Activated CD4-positive, alpha-beta T cell treated with anti-CD3 and anti-CD28 coated beads, Interleukin-2, amount 10 ng/mL, durations not matched to agents 7 days and 5 days (primary cell): ENCODE measurements around the gene TMC5. TPM values are rescaled to one million over a fixed set of nuclear protein-coding genes. Genes with fewer than 3 reads are reported as not detected.
A peak's percentile ranks its signal among the peaks of the same experiment; 100 is the strongest.
"Not testable (repeated sequence)": the region's sequence is repeated elsewhere in the genome, so short reads cannot be mapped to it uniquely, and the experiment has no call there.

Experiments
- CTCF ChIA-PET: fragments of 350-600 bp; sonication (Branson Sonifier 250); formaldehyde crosslinking; loops from one replicate; lab custom pipeline; 2021; ENCODE audit warnings: antibody characterized with exemption; lab: Charles Lee
- POLR2A ChIA-PET: fragments of 350-600 bp; sonication (Branson Sonifier 250); formaldehyde crosslinking; loops from one replicate; lab custom pipeline; 2021; ENCODE audit warnings: antibody characterized with exemption; lab: Charles Lee
- DNase-seq: peaks from one replicate; pipeline ENCODE4 v3.0.0-alpha.2; 2020
- H3K27ac Mint-ChIP-seq: one replicate; pipeline ENCODE4 v1.8.0; 2021; ENCODE audit warnings: mild to moderate bottlenecking, moderate library complexity, mixed read lengths
- H3K27me3 Mint-ChIP-seq: one replicate; pipeline ENCODE4 v1.8.0; 2021; ENCODE audit warnings: mixed read lengths
- H3K36me3 Mint-ChIP-seq: one replicate; pipeline ENCODE4 v1.8.0; 2021; ENCODE audit warnings: low read depth, mixed read lengths
- H3K4me1 Mint-ChIP-seq: one replicate; pipeline ENCODE4 v1.8.0; 2021; ENCODE audit warnings: mixed read lengths
- H3K4me3 Mint-ChIP-seq: one replicate; pipeline ENCODE4 v1.8.0; 2021; ENCODE audit warnings: mild to moderate bottlenecking, moderate library complexity, mixed read lengths
- H3K9me3 Mint-ChIP-seq: one replicate; pipeline ENCODE4 v1.8.0; 2021; ENCODE audit warnings: mixed read lengths
- total RNA-seq, 2 experiments: library from RNA; stranded (reverse); gene quantifications; one replicate each; pipeline ENCODE4 v1.2.3, GENCODE V29; 2021

TMC5 gene
- total RNA-seq, 2 experiments from 2014 or later = not detected

- CTCF ChIA-PET = interaction anchor here (1.1 kb wide), 1 partner anchor 14 kb away, joined by 3 read pairs; no protein-coding TSS in a partner anchor
- Mint-ChIP-seq H3K4me1 (peaks cover 28% of the 10 kb centered on the region), H3K9me3 (no peaks in the 10 kb centered on the region), H3K27ac (no peak overlapping the region), H3K36me3 (no peaks in the 10 kb centered on the region), H3K4me3 (no peak overlapping the region), H3K27me3 (peaks cover 55% of the 10 kb centered on the region)
- DNase-seq = no peak
- POLR2A ChIA-PET = no interaction called here
Observed at GRCh38 chr16:19386525-19386924, 31.2 kb upstream of the TMC5 start.

GRCh38 chr16:19389246-19389645, 28.4 kb upstream of the TMC5 start:
- Mint-ChIP-seq H3K27me3 (peaks cover 40% of the 10 kb centered on the region), H3K4me1 (peaks cover 6% of the 10 kb centered on the region), H3K27ac (no peak overlapping the region), H3K9me3 (no peaks in the 10 kb centered on the region), H3K4me3 (no peak overlapping the region), H3K36me3 (no peaks in the 10 kb centered on the region)
- CTCF ChIA-PET = interaction anchor here (0.6 to 2.0 kb wide), 3 partner anchors 27 to 113 kb away, joined by 3 to 6 read pairs (median 4); no protein-coding TSS in a partner anchor
- DNase-seq = peak; percentile 67
- POLR2A ChIA-PET = no interaction called here

GRCh38 chr16:19391185-19391776, 26.4 kb upstream of the TMC5 start:
- H3K4me1 Mint-ChIP-seq, DNase-seq, H3K27ac Mint-ChIP-seq, H3K4me3 Mint-ChIP-seq, H3K9me3 Mint-ChIP-seq, POLR2A ChIA-PET, H3K36me3 Mint-ChIP-seq: not testable (repeated sequence)
- CTCF ChIA-PET = interaction anchor here (0.9 to 1.0 kb wide), 2 partner anchors 111 to 148 kb away, joined by 3 to 5 read pairs; no protein-coding TSS in a partner anchor
- H3K27me3 Mint-ChIP-seq = peaks cover 35% of the 10 kb centered on the region

- Mint-ChIP-seq H3K27me3 (peaks cover 34% of the 10 kb centered on the region), H3K27ac (no peak overlapping the region), H3K36me3 (no peaks in the 10 kb centered on the region), H3K9me3 (no peaks in the 10 kb centered on the region), H3K4me3 (no peak overlapping the region), H3K4me1 (peaks cover 5% of the 10 kb centered on the region)
- ChIA-PET CTCF (no interaction called here), POLR2A (no interaction called here)
- no peak for DNase-seq
Observed at GRCh38 chr16:19392352-19392751, 25.3 kb upstream of the TMC5 start.

- peaks cover 32% of the 10 kb centered on the region for H3K27me3 Mint-ChIP-seq
- H3K36me3 Mint-ChIP-seq = no peaks in the 10 kb centered on the region
- CTCF ChIA-PET = interaction anchor here (1.0 kb wide), 1 partner anchor 10 kb away, joined by 4 read pairs; no protein-coding TSS in a partner anchor
- H3K4me3 Mint-ChIP-seq = no peak overlapping the region
- H3K9me3 Mint-ChIP-seq = no peaks in the 10 kb centered on the region
- H3K4me1 Mint-ChIP-seq = peaks cover 5% of the 10 kb centered on the region
- DNase-seq = no peak
- no peak overlapping the region for H3K27ac Mint-ChIP-seq
- POLR2A ChIA-PET = no interaction called here
Observed at GRCh38 chr16:19393226-19394111, 24.2 kb upstream of the TMC5 start.

GRCh38 chr16:19395646-19396267, 21.9 kb upstream of the TMC5 start:
- H3K27me3 Mint-ChIP-seq = peaks cover 22% of the 10 kb centered on the region
- H3K4me3 Mint-ChIP-seq, H3K9me3 Mint-ChIP-seq, H3K27ac Mint-ChIP-seq, DNase-seq, CTCF ChIA-PET, POLR2A ChIA-PET, H3K36me3 Mint-ChIP-seq, H3K4me1 Mint-ChIP-seq: not testable (repeated sequence)

GRCh38 chr16:19396555-19397011, 21.1 kb upstream of the TMC5 start:
- peaks cover 22% of the 10 kb centered on the region for H3K27me3 Mint-ChIP-seq
- POLR2A ChIA-PET = no interaction called here
- peaks cover 6% of the 10 kb centered on the region for H3K9me3 Mint-ChIP-seq
- H3K4me3 Mint-ChIP-seq = no peak overlapping the region
- peaks cover under 1% of the 10 kb centered on the region for H3K36me3 Mint-ChIP-seq
- H3K27ac Mint-ChIP-seq = no peak overlapping the region
- no peaks in the 10 kb centered on the region for H3K4me1 Mint-ChIP-seq
- CTCF ChIA-PET = no interaction called here
- DNase-seq = no peak

- H3K4me3 Mint-ChIP-seq, H3K36me3 Mint-ChIP-seq, CTCF ChIA-PET, DNase-seq, POLR2A ChIA-PET, H3K4me1 Mint-ChIP-seq, H3K27ac Mint-ChIP-seq: not testable (repeated sequence)
- H3K9me3 Mint-ChIP-seq = peaks cover 11% of the 10 kb centered on the region
- peaks cover 22% of the 10 kb centered on the region for H3K27me3 Mint-ChIP-seq
Observed at GRCh38 chr16:19397373-19397772, 20.3 kb upstream of the TMC5 start.

GRCh38 chr16:19400711-19401110, 17.0 kb upstream of the TMC5 start:
- no peak overlapping the region for H3K27ac Mint-ChIP-seq
- DNase-seq = no peak
- ChIA-PET CTCF (no interaction called here), POLR2A (no interaction called here)
- H3K27me3 Mint-ChIP-seq = peaks cover 20% of the 10 kb centered on the region
- no peak overlapping the region for H3K4me3 Mint-ChIP-seq
- H3K36me3 Mint-ChIP-seq = peaks cover 4% of the 10 kb centered on the region
- no peaks in the 10 kb centered on the region for H3K4me1 Mint-ChIP-seq
- peaks cover 13% of the 10 kb centered on the region for H3K9me3 Mint-ChIP-seq

GRCh38 chr16:19406891-19407491, 10.7 kb upstream of the TMC5 start:
- no peak overlapping the region for H3K4me3 Mint-ChIP-seq
- no peak for DNase-seq
- no peaks in the 10 kb centered on the region for H3K36me3 Mint-ChIP-seq
- ChIA-PET POLR2A (no interaction called here), CTCF (no interaction called here)
- H3K4me1 Mint-ChIP-seq = peaks cover 8% of the 10 kb centered on the region
- H3K27ac Mint-ChIP-seq = no peak overlapping the region
- H3K27me3 Mint-ChIP-seq = peaks cover 30% of the 10 kb centered on the region
- H3K9me3 Mint-ChIP-seq = peaks cover 7% of the 10 kb centered on the region

- H3K9me3 Mint-ChIP-seq = peaks cover 4% of the 10 kb centered on the region
- H3K36me3 Mint-ChIP-seq = no peaks in the 10 kb centered on the region
- no peak overlapping the region for H3K27ac Mint-ChIP-seq
- DNase-seq = no peak
- peaks cover 8% of the 10 kb centered on the region for H3K4me1 Mint-ChIP-seq
- H3K27me3 Mint-ChIP-seq = peaks cover 34% of the 10 kb centered on the region
- ChIA-PET CTCF (no interaction called here), POLR2A (no interaction called here)
- H3K4me3 Mint-ChIP-seq = peak overlapping the region; percentile 53
Observed at GRCh38 chr16:19410435-19411171, 7.1 kb upstream of the TMC5 start.

GRCh38 chr16:19411298-19411697, 6.4 kb upstream of the TMC5 start:
- ChIA-PET CTCF (no interaction called here), POLR2A (no interaction called here)
- no peak overlapping the region for H3K27ac Mint-ChIP-seq
- H3K27me3 Mint-ChIP-seq = peaks cover 31% of the 10 kb centered on the region
- peaks cover 8% of the 10 kb centered on the region for H3K4me1 Mint-ChIP-seq
- DNase-seq = no peak
- no peak overlapping the region for H3K4me3 Mint-ChIP-seq
- no peaks in the 10 kb centered on the region for H3K36me3 Mint-ChIP-seq
- H3K9me3 Mint-ChIP-seq = peaks cover 4% of the 10 kb centered on the region
